ENCODE measurements around the gene ADGRG3. TPM values are rescaled to one million over a fixed set of nuclear protein-coding genes. Genes with fewer than 3 reads are reported as not detected.
A peak's percentile ranks its signal among the peaks of the same experiment; 100 is the strongest.

ADGRG3 gene
- total and polyA plus RNA-seq, 4 donors, result 1.8 to 66.2 (median 9.4) TPM

- H3K36me3 ChIP-seq (ENCODE audit: control insufficient read depth in 4 of 4, insufficient read depth in 4 of 4, low read length in 4 of 4), result peaks cover 0 to 11% (median 0%) of the 10 kb centered on the region in 4 donors
- no peak for TF ChIP-seq CTCF (IDR thresholded peaks at IDR 0.05; ENCODE audit: control extremely low read depth, extremely low read depth)
- ATAC-seq (ENCODE audit: insufficient read depth, low FRiP score), result no peak
- peak in 1 of 3 donors; percentile 31 for DNase-seq
- 66 to 68% methylated on average over 13 to 14 of the region's 14 CpGs for WGBS, 2 donors
- H3K4me3 ChIP-seq, result no peak overlapping the region
- H3K9ac ChIP-seq (ENCODE audit: insufficient read depth in 1 of 2, low read length in 2 of 2), result no peak overlapping the region
- peaks cover 0 to 33% (median 0%) of the 10 kb centered on the region in 5 donors for H3K4me1 ChIP-seq (ENCODE audit: control insufficient read depth in 5 of 5, insufficient read depth in 5 of 5, low read length in 5 of 5)
- H3K9me3 ChIP-seq (ENCODE audit: control insufficient read depth in 4 of 4, insufficient read depth in 3 of 4, low read length in 3 of 4), result peaks cover 0 to 2% (median 0%) of the 10 kb centered on the region in 4 donors
- H3K27me3 ChIP-seq (ENCODE audit: control insufficient read depth in 3 of 3, insufficient read depth in 3 of 3, low read length in 2 of 3), result no peaks in the 10 kb centered on the region
- peak overlapping the region; percentile 70 to 86 for H3K27ac ChIP-seq (ENCODE audit: low read depth in 1 of 2, low read length in 1 of 2)
Measured at GRCh38 chr16:57646388-57647039, 21.6 kb upstream of the ADGRG3 start.

- no peak for TF ChIP-seq CTCF (IDR thresholded peaks at IDR 0.05; ENCODE audit: control extremely low read depth, extremely low read depth)
- Histone ChIP-seq H3K9me3 (ENCODE audit: control insufficient read depth in 4 of 4, insufficient read depth in 3 of 4, low read length in 3 of 4) (peaks cover 0 to 2% (median 0%) of the 10 kb centered on the region in 4 donors), H3K27ac (ENCODE audit: low read depth in 1 of 2, low read length in 1 of 2) (peak overlapping the region; percentile 37 to 86), H3K4me1 (ENCODE audit: control insufficient read depth in 5 of 5, insufficient read depth in 5 of 5, low read length in 5 of 5) (peaks cover 0 to 30% (median 0%) of the 10 kb centered on the region in 5 donors), H3K4me3 (no peak overlapping the region), H3K27me3 (ENCODE audit: control insufficient read depth in 3 of 3, insufficient read depth in 3 of 3, low read length in 2 of 3) (no peaks in the 10 kb centered on the region), H3K36me3 (ENCODE audit: control insufficient read depth in 4 of 4, insufficient read depth in 4 of 4, low read length in 4 of 4) (peaks cover 0 to 14% (median 0%) of the 10 kb centered on the region in 4 donors), H3K9ac (ENCODE audit: insufficient read depth in 1 of 2, low read length in 2 of 2) (no peak overlapping the region)
- DNase-seq (no peak), ATAC-seq (ENCODE audit: insufficient read depth, low FRiP score) (no peak)
- 52 to 60% methylated on average over 10 of the region's 10 CpGs for WGBS, 2 donors
Measured at GRCh38 chr16:57647136-57647875, 20.8 kb upstream of the ADGRG3 start.

- ATAC-seq (ENCODE audit: insufficient read depth, low FRiP score) (no peak), DNase-seq (peak in 1 of 3 donors; percentile 31)
- peaks cover 0 to 14% (median 0%) of the 10 kb centered on the region in 4 donors for H3K36me3 ChIP-seq (ENCODE audit: control insufficient read depth in 4 of 4, insufficient read depth in 4 of 4, low read length in 4 of 4)
- H3K4me1 ChIP-seq (ENCODE audit: control insufficient read depth in 5 of 5, insufficient read depth in 5 of 5, low read length in 5 of 5), result peaks cover 0 to 27% (median 0%) of the 10 kb centered on the region in 5 donors
- no peak for TF ChIP-seq CTCF (IDR thresholded peaks at IDR 0.05; ENCODE audit: control extremely low read depth, extremely low read depth)
- 49 to 62% methylated on average over 5 of the region's 5 CpGs for WGBS, 2 donors
- H3K9me3 ChIP-seq (ENCODE audit: control insufficient read depth in 4 of 4, insufficient read depth in 3 of 4, low read length in 3 of 4), result peaks cover 0 to 2% (median 0%) of the 10 kb centered on the region in 4 donors
- H3K9ac ChIP-seq (ENCODE audit: insufficient read depth in 1 of 2, low read length in 2 of 2), result no peak overlapping the region
- no peaks in the 10 kb centered on the region for H3K27me3 ChIP-seq (ENCODE audit: control insufficient read depth in 3 of 3, insufficient read depth in 3 of 3, low read length in 2 of 3)
- no peak overlapping the region for H3K4me3 ChIP-seq
- peak overlapping the region; percentile 37 to 74 for H3K27ac ChIP-seq (ENCODE audit: low read depth in 1 of 2, low read length in 1 of 2)
Measured at GRCh38 chr16:57648125-57648524, 20.0 kb upstream of the ADGRG3 start.

Measured in lung (tissue), 12 donors.